Measurements from ENCODE around the gene SDK1.
"Not testable (repeated sequence)": the region's sequence is repeated elsewhere in the genome, so short reads cannot be mapped to it uniquely, and the experiment has no call there.

Gene SDK1

GRCh38 chr7:3922175-3922635 is 621.2 kb downstream of the SDK1 start:
- no peak for DNase-seq (ENCODE audit: low read depth)

- no peak for DNase-seq (ENCODE audit: low read depth)
Measured at GRCh38 chr7:3923307-3923918, 622.4 kb downstream of the SDK1 start.

GRCh38 chr7:3924277-3924676 is 623.2 kb downstream of the SDK1 start:
- no peak for DNase-seq (ENCODE audit: low read depth)

GRCh38 chr7:3927446-3928110 is 626.5 kb downstream of the SDK1 start:
- no peak for DNase-seq (ENCODE audit: low read depth)

GRCh38 chr7:3928727-3929515 is 627.9 kb downstream of the SDK1 start:
- DNase-seq (ENCODE audit: low read depth), result no peak

- DNase-seq (ENCODE audit: low read depth), result no peak
Measured at GRCh38 chr7:3931843-3932242, 630.8 kb downstream of the SDK1 start.

- DNase-seq (ENCODE audit: low read depth), result no peak
Measured at GRCh38 chr7:3937146-3937545, 636.1 kb downstream of the SDK1 start.

- DNase-seq (ENCODE audit: low read depth), result no peak
Measured at GRCh38 chr7:3937605-3938004, 636.6 kb downstream of the SDK1 start.

GRCh38 chr7:3941706-3942105 is 640.7 kb downstream of the SDK1 start:
- DNase-seq (ENCODE audit: low read depth), result not testable (repeated sequence)

GRCh38 chr7:3942276-3942675 is 641.2 kb downstream of the SDK1 start:
- no peak for DNase-seq (ENCODE audit: low read depth)

GRCh38 chr7:3942816-3943745 is 642.0 kb downstream of the SDK1 start:
- no peak for DNase-seq (ENCODE audit: low read depth)

- no peak for DNase-seq (ENCODE audit: low read depth)
Measured at GRCh38 chr7:3943779-3944520, 642.9 kb downstream of the SDK1 start.

- no peak for DNase-seq (ENCODE audit: low read depth)
Measured at GRCh38 chr7:3949242-3949640, 648.2 kb downstream of the SDK1 start.

- DNase-seq (ENCODE audit: low read depth), result no peak
Measured at GRCh38 chr7:3950249-3950648, 649.2 kb downstream of the SDK1 start.

- DNase-seq (ENCODE audit: low read depth), result no peak
Measured at GRCh38 chr7:3951316-3952055, 650.4 kb downstream of the SDK1 start.

GRCh38 chr7:3953133-3953532 is 652.1 kb downstream of the SDK1 start:
- no peak for DNase-seq (ENCODE audit: low read depth)

GRCh38 chr7:3953946-3954345 is 652.9 kb downstream of the SDK1 start:
- no peak for DNase-seq (ENCODE audit: low read depth)

- DNase-seq (ENCODE audit: low read depth), result no peak
Measured at GRCh38 chr7:3955026-3955425, 654.0 kb downstream of the SDK1 start.

GRCh38 chr7:3955751-3956696 is 655.0 kb downstream of the SDK1 start:
- no peak for DNase-seq (ENCODE audit: low read depth)
